ENCODE results near the gene PEAR1. TPM values are rescaled to one million over a fixed set of nuclear protein-coding genes. Genes with fewer than 3 reads are reported as not detected.

The PEAR1 gene
- total and polyA plus RNA-seq, 4 donors: 3.5 to 12.7 (median 8.6) TPM

DNA sequence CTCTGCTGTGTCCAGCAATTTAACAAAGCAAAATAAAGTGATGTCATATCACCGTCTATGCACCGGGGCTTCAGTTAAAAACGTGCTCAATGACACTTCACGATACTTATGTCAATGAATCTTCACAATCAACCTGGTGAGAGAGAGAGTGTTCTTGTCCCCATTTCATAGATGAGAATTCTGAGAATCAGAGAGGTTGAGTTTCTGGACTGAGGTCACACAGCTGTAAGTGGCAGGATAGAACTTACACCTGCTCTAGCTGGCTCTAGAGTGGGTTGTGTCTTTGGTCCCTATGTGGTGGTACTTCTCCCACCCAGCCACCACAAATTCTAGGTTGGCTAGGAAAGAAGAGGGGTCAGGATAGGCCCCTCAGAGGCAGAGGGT lies 27.7 kb upstream of the PEAR1 start:
- H3K4me1 ChIP-seq (ENCODE audit: control insufficient read depth, insufficient read depth, low read length): peaks cover 10% of the 10 kb centered on the region
- H3K27me3 ChIP-seq (ENCODE audit: control insufficient read depth, insufficient read depth, low read length): peaks cover 36% of the 10 kb centered on the region
- WGBS (ENCODE audit: insufficient coverage): no CpG with 5 or more reads among the region's 4 CpGs
- no peaks in the 10 kb centered on the region for H3K36me3 ChIP-seq (ENCODE audit: control insufficient read depth, insufficient read depth, low read length)
- DNase-seq (ENCODE audit: low read depth in 4 of 6, low spot score in 6 of 6): no peak
- H3K9me3 ChIP-seq (ENCODE audit: control insufficient read depth, insufficient read depth, low read length): no peaks in the 10 kb centered on the region
- no peak overlapping the region for H3K4me3 ChIP-seq (ENCODE audit: low read depth, low read length)
- no peak overlapping the region for H3K27ac ChIP-seq (ENCODE audit: low read depth, low read length)

DNA sequence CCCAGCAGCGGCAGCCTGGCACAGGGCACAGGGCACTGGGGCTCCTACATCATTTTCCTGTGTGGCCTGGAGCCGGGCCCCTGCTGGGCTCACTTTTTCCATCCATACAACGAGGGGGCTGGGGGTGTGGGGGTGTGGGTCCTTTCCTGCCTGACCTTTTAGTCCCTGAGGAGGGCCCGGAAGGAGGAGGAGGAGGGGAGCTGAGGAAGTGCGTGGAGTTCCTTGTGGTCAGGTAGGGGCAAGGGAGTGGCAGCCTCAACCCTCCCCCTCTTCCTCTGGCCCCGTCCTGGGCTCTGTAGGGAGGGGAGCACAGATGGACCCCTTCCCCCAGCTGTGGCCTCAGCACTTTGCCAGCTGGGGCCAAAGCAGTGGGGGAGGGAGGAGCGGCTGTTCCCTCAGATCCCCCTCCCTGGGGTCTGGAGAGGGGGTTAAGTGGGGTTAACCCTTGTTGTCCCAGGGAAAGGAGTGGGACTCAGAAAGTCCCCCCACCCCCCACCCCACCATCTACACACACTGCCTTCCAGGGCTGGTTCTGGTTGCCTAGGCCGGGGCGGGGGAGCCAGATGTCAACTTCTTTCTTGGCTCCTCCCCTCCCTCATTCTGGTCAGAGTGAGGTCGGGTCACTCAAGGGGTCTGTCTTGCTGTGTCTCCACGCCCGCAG lies 27.1 kb upstream of the PEAR1 start:
- DNase-seq (ENCODE audit: low read depth in 4 of 6, low spot score in 6 of 6): no peak
- Histone ChIP-seq H3K4me1 (ENCODE audit: control insufficient read depth, insufficient read depth, low read length) (peaks cover 5% of the 10 kb centered on the region), H3K27me3 (ENCODE audit: control insufficient read depth, insufficient read depth, low read length) (peaks cover 31% of the 10 kb centered on the region), H3K36me3 (ENCODE audit: control insufficient read depth, insufficient read depth, low read length) (no peaks in the 10 kb centered on the region), H3K27ac (ENCODE audit: low read depth, low read length) (no peak overlapping the region), H3K9me3 (ENCODE audit: control insufficient read depth, insufficient read depth, low read length) (no peaks in the 10 kb centered on the region), H3K4me3 (ENCODE audit: low read depth, low read length) (no peak overlapping the region)
- 39% methylated on average over 2 of the region's 12 CpGs for WGBS (ENCODE audit: insufficient coverage)

DNA sequence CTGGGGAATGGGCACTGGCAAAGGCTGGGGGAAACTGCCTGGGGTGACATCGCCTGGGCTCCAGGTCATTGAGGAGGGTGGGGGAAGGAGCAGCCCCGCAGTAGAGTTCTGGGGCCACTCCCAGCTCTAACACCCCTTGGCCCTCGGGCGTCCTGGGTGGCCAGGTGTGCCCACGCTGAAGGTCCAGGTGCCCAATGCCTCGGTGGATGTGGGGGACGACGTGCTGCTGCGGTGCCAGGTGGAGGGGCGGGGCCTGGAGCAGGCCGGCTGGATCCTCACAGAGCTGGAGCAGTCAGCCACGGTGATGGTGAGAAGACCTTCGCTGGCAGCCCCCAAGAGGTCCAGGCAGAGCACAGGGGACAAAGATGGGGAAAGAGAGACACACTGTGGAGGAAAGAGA lies 25.2 kb upstream of the PEAR1 start:
- Histone ChIP-seq H3K27me3 (ENCODE audit: control insufficient read depth, insufficient read depth, low read length) (peaks cover 16% of the 10 kb centered on the region), H3K27ac (ENCODE audit: low read depth, low read length) (no peak overlapping the region), H3K4me3 (ENCODE audit: low read depth, low read length) (no peak overlapping the region), H3K4me1 (ENCODE audit: control insufficient read depth, insufficient read depth, low read length) (peaks cover 4% of the 10 kb centered on the region), H3K9me3 (ENCODE audit: control insufficient read depth, insufficient read depth, low read length) (no peaks in the 10 kb centered on the region), H3K36me3 (ENCODE audit: control insufficient read depth, insufficient read depth, low read length) (no peaks in the 10 kb centered on the region)
- no peak for DNase-seq (ENCODE audit: low read depth in 4 of 6, low spot score in 6 of 6)
- 66% methylated on average over 13 of the region's 13 CpGs for WGBS (ENCODE audit: insufficient coverage)

DNA sequence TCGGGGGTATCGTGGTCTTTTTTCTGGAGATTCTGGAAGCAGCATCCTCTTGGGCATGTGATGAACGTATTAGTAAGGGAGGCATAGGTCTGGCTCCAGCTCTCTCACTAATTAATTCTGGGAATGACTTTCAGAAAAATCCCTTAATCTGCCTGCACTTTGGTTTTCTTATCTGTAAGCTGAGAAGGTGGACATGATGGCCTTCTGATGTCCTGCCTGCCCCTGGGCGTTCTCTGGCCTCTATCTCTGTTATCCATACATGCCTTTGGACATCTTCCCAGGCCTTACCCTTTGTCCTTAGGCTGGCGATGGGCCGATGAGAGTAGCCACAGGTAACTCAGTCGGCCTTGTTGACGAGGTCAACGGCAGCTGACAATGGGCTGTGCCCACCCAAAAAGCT lies 24.1 kb upstream of the PEAR1 start:
- Histone ChIP-seq H3K4me3 (ENCODE audit: low read depth, low read length) (no peak overlapping the region), H3K9me3 (ENCODE audit: control insufficient read depth, insufficient read depth, low read length) (no peaks in the 10 kb centered on the region), H3K27me3 (ENCODE audit: control insufficient read depth, insufficient read depth, low read length) (peaks cover 12% of the 10 kb centered on the region), H3K36me3 (ENCODE audit: control insufficient read depth, insufficient read depth, low read length) (no peaks in the 10 kb centered on the region), H3K27ac (ENCODE audit: low read depth, low read length) (no peak overlapping the region), H3K4me1 (ENCODE audit: control insufficient read depth, insufficient read depth, low read length) (peaks cover 4% of the 10 kb centered on the region)
- DNase-seq (ENCODE audit: low read depth in 4 of 6, low spot score in 6 of 6): no peak
- 94% methylated on average over 7 of the region's 9 CpGs for WGBS (ENCODE audit: insufficient coverage)

DNA sequence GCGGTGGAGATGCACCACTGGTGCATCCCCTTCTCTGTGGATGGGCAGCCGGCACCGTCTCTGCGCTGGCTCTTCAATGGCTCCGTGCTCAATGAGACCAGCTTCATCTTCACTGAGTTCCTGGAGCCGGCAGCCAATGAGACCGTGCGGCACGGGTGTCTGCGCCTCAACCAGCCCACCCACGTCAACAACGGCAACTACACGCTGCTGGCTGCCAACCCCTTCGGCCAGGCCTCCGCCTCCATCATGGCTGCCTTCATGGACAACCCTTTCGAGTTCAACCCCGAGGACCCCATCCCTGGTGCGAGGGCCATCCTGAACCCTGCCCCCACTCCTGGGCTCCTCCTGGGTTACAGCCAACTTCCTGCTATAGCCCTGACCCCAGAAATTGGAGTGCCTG lies 19.9 kb upstream of the PEAR1 start:
- no peak overlapping the region for H3K27ac ChIP-seq (ENCODE audit: low read depth, low read length)
- no peak overlapping the region for H3K4me3 ChIP-seq (ENCODE audit: low read depth, low read length)
- no peaks in the 10 kb centered on the region for H3K9me3 ChIP-seq (ENCODE audit: control insufficient read depth, insufficient read depth, low read length)
- H3K27me3 ChIP-seq (ENCODE audit: control insufficient read depth, insufficient read depth, low read length): peaks cover 12% of the 10 kb centered on the region
- WGBS (ENCODE audit: insufficient coverage): 87% methylated on average over 18 of the region's 18 CpGs
- peaks cover 6% of the 10 kb centered on the region for H3K4me1 ChIP-seq (ENCODE audit: control insufficient read depth, insufficient read depth, low read length)
- no peaks in the 10 kb centered on the region for H3K36me3 ChIP-seq (ENCODE audit: control insufficient read depth, insufficient read depth, low read length)
- DNase-seq (ENCODE audit: low read depth in 4 of 6, low spot score in 6 of 6): no peak

DNA sequence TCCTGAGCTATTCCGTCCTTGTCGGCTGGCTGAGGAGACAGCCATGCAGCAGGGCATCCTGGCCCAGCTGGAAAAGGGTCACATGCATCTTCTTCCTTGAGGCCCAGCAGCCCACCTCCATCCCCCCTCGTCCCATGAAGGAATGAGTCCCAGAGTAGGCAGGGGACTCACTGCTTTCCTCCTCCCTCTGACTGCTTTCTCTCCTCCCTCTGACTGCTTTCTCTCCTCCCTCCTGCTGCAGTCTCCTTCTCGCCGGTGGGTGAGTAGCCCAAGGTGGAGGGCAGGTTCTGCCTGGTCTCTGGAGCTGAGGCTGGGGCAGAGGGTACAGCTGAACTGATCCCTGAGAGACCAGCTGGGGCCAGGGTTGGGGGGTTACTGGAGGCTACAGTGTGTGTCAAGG lies 19.4 kb upstream of the PEAR1 start:
- Histone ChIP-seq H3K9me3 (ENCODE audit: control insufficient read depth, insufficient read depth, low read length) (no peaks in the 10 kb centered on the region), H3K27me3 (ENCODE audit: control insufficient read depth, insufficient read depth, low read length) (peaks cover 14% of the 10 kb centered on the region), H3K36me3 (ENCODE audit: control insufficient read depth, insufficient read depth, low read length) (no peaks in the 10 kb centered on the region), H3K27ac (ENCODE audit: low read depth, low read length) (no peak overlapping the region), H3K4me1 (ENCODE audit: control insufficient read depth, insufficient read depth, low read length) (peaks cover 6% of the 10 kb centered on the region), H3K4me3 (ENCODE audit: low read depth, low read length) (no peak overlapping the region)
- DNase-seq (ENCODE audit: low read depth in 4 of 6, low spot score in 6 of 6): no peak
- 91% methylated on average over 3 of the region's 5 CpGs for WGBS (ENCODE audit: insufficient coverage)

DNA sequence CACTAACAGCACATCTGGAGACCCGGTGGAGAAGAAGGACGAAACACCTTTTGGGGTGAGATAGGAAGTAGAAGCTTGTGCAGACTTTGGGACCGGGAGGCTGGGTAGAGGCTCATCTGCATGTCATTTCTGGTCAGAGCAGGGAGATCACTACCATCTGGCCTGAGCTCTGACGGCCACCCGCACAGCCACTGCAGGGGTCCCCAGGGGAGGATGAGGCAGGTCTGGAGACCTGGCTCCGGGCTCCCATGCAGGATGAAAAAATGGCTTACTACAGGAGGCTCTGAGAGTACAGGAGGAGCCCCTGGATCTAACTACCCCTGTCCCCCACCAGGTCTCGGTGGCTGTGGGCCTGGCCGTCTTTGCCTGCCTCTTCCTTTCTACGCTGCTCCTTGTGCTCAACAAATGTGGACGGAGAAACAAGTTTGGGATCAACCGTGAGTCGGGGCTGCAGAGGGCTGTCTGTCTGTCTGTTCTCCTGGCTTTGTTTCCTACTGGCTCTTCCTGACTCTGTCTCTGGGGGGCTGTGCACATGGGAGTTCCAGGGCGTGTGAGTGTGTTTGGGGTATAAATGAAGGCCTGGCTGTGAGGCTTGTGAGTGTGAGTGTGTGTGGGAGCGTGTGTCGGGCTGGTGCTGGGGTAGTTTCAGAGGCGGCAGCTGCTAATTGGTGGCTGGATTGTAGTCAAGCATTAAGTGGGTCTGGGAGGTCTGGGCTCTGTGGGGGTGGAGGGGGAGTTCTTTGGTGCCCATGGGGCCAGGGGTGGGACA lies 18.8 kb upstream of the PEAR1 start:
- no peak for DNase-seq (ENCODE audit: low read depth in 4 of 6, low spot score in 6 of 6)
- Histone ChIP-seq H3K9me3 (ENCODE audit: control insufficient read depth, insufficient read depth, low read length) (no peaks in the 10 kb centered on the region), H3K4me1 (ENCODE audit: control insufficient read depth, insufficient read depth, low read length) (peaks cover 6% of the 10 kb centered on the region), H3K27ac (ENCODE audit: low read depth, low read length) (no peak overlapping the region), H3K4me3 (ENCODE audit: low read depth, low read length) (no peak overlapping the region), H3K36me3 (ENCODE audit: control insufficient read depth, insufficient read depth, low read length) (no peaks in the 10 kb centered on the region), H3K27me3 (ENCODE audit: control insufficient read depth, insufficient read depth, low read length) (peaks cover 14% of the 10 kb centered on the region)
- 50% methylated on average over 15 of the region's 16 CpGs for WGBS (ENCODE audit: insufficient coverage)

DNA sequence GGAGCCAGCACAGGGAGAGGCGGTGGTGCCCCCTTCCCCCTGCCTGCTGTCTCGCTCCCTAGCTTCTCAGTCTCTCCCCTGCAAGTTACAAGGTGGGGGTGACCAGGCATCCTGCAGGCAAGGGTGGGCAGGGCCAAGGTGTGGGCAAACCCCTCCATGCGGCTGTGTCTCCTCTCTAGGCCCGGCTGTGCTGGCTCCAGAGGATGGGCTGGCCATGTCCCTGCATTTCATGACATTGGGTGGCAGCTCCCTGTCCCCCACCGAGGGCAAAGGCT lies 18.2 kb upstream of the PEAR1 start:
- H3K4me3 ChIP-seq (ENCODE audit: low read depth, low read length): no peak overlapping the region
- peaks cover 6% of the 10 kb centered on the region for H3K4me1 ChIP-seq (ENCODE audit: control insufficient read depth, insufficient read depth, low read length)
- no peaks in the 10 kb centered on the region for H3K36me3 ChIP-seq (ENCODE audit: control insufficient read depth, insufficient read depth, low read length)
- 72% methylated on average over 3 of the region's 5 CpGs for WGBS (ENCODE audit: insufficient coverage)
- DNase-seq (ENCODE audit: low read depth in 4 of 6, low spot score in 6 of 6): no peak
- no peak overlapping the region for H3K27ac ChIP-seq (ENCODE audit: low read depth, low read length)
- H3K27me3 ChIP-seq (ENCODE audit: control insufficient read depth, insufficient read depth, low read length): peaks cover 14% of the 10 kb centered on the region
- no peaks in the 10 kb centered on the region for H3K9me3 ChIP-seq (ENCODE audit: control insufficient read depth, insufficient read depth, low read length)

DNA sequence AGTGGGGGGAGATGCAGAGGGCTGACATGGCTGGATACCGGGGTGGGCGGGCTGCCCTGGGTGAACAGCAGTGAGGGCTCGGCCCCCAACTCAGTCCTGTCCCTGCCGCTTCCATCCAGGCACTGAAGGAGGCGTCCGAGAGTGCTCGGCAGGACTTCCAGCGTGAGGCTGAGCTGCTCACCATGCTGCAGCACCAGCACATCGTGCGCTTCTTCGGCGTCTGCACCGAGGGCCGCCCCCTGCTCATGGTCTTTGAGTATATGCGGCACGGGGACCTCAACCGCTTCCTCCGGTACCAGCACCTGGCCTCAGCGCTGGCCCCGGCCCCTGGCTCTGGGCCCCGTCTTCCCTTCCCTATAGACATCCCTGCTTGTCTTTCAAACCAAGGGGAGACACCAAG lies 17.2 kb upstream of the PEAR1 start:
- Histone ChIP-seq H3K4me1 (ENCODE audit: control insufficient read depth, insufficient read depth, low read length) (peaks cover 6% of the 10 kb centered on the region), H3K36me3 (ENCODE audit: control insufficient read depth, insufficient read depth, low read length) (no peaks in the 10 kb centered on the region), H3K27me3 (ENCODE audit: control insufficient read depth, insufficient read depth, low read length) (peaks cover 14% of the 10 kb centered on the region), H3K4me3 (ENCODE audit: low read depth, low read length) (no peak overlapping the region), H3K27ac (ENCODE audit: low read depth, low read length) (no peak overlapping the region), H3K9me3 (ENCODE audit: control insufficient read depth, insufficient read depth, low read length) (no peaks in the 10 kb centered on the region)
- 31% methylated on average over 19 of the region's 21 CpGs for WGBS (ENCODE audit: insufficient coverage)
- DNase-seq (ENCODE audit: low read depth in 4 of 6, low spot score in 6 of 6): peak in 1 of 6 donors; percentile 24

Data from spinal cord (tissue), 10 donors.